ACHN (cell line): ENCODE results near the gene FAM161B.
A peak's percentile ranks its signal among the peaks of the same experiment; 100 is the strongest.
"Not testable (repeated sequence)": the region's sequence is repeated elsewhere in the genome, so short reads cannot be mapped to it uniquely, and the experiment has no call there.

Experiments used
- DNase-seq: peaks from one replicate; pipeline ENCODE4 v3.0.0-alpha.2; 2015
- in situ Hi-C: cut with HindIII; loops from 2 replicates; pipeline ENCODE4 v1.10.0; 2017; ENCODE audit warnings: low sequenced_read_pairs, low pct_ligation_motif_present, low pct_unique_long_range_greater_than_20kb

Gene FAM161B, protein sequence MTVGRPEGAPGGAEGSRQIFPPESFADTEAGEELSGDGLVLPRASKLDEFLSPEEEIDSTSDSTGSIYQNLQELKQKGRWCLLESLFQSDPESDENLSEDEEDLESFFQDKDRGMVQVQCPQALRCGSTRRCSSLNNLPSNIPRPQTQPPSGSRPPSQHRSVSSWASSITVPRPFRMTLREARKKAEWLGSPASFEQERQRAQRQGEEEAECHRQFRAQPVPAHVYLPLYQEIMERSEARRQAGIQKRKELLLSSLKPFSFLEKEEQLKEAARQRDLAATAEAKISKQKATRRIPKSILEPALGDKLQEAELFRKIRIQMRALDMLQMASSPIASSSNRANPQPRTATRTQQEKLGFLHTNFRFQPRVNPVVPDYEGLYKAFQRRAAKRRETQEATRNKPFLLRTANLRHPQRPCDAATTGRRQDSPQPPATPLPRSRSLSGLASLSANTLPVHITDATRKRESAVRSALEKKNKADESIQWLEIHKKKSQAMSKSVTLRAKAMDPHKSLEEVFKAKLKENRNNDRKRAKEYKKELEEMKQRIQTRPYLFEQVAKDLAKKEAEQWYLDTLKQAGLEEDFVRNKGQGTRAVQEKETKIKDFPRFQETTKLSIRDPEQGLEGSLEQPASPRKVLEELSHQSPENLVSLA

DNA sequence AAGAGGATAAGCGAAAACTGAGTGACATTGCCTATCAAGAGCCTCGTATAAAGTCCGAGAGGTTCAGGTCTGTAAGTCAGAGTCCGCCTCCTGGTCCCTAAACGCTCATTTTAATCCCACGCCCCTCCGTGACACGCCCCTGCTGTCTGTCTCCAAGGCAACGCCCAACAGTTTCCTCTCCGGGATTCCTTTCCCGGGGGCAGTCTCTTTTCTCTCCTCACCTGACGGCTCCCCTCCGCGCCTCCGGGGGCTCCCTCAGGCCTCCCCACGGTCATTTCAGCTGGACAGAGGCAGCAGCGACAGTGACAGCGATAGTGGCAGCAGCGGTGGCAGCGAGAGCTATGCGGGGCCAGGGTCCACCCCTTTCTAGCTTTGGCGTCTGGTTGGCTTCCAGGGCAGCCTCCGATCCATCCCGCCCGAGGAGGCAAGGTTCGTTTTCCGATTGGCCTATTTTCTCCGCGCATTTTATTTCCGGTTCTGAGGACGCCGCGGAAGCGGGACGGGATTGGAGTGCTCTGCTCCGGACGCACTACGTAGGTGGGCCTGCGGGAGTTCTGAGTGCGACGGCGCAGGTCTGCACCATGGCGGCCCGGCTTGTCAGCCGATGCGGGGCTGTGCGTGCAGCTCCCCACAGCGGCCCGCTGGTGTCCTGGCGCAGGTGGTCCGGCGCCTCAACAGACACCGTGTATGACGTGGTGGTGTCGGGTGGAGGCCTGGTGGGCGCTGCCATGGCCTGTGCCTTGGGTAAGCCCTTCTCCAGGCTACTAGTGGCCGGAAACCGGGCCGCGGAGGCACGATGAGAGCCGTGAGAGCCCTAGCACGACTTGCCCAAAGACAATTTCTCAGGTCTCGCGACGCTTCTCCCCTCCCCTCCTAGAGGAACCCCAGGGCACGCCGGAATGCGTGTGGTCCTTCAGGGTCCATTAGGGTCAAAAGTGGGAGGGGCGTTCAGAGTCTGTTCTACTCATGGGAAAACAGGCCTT lies at the start of gene FAM161B, which contains the start of gene COQ6:
TSS of gene FAM161B (minus strand) at position 343 of the 983 bp plus-strand sequence. CDS start at position 275, 68 bp downstream.
TSS of gene COQ6 (plus strand) at position 551 of the 983 bp plus-strand sequence. CDS start at position 582, 31 bp downstream.
- peak; percentile 96 for DNase-seq
- in situ Hi-C loops, result no loop called here

DNA sequence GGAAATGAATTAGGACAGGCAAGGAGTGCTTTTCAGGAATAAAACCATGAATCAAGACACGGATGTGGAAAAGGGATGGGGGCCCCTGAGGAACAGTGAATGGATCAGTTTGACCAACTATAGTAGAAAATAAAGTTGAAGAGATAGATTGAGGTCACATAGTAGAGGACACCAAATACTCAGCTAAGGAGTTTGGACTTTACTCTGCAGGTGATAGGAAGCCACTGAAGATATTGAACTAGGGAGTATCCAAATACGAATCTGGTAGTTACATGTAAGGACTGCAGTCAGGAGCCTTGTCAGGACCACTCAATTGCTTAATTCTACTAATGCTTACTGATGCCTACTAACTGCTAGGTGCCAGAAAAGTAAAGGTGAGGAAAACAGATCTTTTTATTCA lies 48.8 kb upstream of the FAM161B start:
- in situ Hi-C loops, result no loop called here
- no peak for DNase-seq

DNA sequence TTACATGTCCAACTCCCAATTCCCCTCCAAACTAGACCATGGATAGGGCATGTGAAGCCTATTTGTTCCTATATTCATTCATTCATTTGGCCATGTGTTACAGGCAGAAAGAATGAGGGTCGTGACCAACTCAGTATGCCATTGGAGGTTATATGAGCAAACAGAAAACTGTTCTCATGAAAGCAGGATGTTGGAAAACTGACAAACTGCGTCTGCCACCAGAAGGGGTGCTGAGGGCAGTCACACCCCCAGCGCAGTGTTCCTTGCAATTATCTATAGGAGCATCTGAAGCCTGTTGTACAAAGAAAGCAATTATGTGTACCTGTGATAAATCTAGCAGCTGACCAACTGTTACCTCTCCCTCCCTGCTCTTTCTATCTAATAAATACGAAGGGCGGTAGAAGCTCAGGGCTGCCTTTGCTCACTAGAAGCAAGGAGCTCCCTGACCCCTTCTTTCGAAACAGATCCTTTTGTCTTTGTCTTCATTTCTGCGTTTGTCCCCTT lies 48.1 kb upstream of the FAM161B start:
- in situ Hi-C loops, result no loop called here
- DNase-seq, result no peak

DNA sequence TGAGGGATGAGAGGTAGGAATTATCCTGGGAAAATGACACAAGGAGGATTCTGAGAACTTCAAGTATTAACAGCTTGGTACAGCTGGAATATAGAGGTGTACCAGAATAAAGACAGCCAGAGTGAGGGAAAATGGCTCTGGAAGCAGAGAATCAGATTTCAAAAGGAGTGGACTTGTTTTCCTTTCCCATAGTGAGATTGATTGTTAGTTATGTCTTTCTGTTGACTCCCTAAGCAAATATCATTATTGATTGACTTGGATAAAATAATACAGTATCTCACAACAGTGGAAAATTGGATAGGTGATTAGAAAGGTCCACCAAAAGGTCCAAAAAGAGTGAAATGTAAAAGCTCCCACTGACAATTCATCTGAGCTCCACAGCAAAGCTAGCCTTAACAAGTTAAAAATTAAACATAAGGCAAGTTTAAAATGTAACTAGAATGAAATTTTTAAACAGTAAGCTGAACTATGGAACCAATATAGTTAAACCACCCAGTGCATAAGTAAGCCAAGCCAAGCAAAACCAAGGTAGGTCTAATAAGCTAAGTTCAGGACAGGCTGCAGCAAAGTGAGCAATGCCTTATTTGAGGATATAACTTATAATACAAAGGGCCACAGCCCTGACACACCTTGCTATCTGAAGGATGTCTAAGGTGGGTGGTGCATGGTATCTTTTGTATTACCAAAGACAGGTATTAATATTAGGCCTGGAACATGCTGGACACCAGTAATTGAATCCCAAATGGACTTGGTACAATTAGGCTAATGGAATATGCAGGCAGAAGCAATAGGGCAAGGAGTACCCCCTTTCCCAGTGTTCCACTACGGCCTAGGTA lies 47.4 kb upstream of the FAM161B start:
- in situ Hi-C loops, result no loop called here
- DNase-seq, result peak; percentile 40

DNA sequence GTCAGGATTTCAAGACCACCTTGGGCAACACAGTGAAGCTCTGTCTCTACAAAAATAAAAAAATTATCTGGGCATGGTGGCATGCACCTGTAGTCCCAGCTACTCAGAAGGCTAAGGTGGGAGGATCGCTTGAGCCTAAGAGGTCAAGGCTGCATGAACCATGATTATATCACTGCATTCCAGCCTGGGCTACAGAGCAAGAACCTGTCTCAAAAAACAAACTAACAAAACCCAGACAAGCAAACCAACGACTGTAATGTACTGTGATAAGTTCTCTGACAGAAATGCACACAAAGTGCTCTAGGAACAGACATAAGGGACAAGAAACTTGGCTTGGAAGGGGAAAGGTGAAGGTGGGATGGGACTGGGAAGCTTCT lies 46.8 kb upstream of the FAM161B start:
- DNase-seq, result no peak
- in situ Hi-C loops, result no loop called here

DNA sequence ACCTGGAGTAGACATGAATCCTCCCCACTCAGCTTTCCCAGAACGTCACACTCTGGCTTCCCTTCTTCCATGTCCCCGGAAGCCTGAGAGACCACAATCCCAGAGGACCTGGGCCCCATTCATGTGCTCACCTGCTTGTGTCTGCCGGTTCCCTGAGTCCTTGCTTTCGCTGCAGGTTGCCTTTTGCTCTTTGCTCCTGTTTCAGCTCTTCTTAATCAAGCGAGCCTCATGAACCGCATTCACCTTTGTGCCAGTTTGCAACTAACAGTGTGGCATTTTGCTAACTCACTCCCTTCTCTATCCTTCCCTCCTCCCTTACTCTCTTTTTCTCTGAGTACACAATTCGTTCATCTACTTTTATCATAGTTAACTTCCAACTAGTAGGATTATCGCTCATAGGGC lies 46.1 kb upstream of the FAM161B start:
- DNase-seq, result no peak
- in situ Hi-C loops, result no loop called here

DNA sequence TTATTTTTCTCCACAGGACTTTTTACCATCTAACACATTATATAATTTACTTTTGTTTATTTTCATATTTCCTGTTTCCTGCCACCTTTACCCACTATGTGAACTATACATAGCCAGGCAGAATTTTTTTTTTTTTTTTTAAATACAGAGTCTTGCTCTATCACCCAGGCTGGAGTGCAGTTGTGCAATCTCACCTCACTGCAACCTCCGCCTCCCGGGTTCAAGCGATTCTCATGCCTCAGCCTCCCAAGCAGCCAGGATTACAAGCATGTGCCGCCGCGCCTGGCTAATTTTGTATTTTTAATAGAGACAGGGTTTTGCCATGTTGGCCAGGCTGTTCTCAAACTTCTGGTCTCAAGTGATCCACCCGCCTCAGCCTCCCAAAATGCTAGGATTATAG lies 45.0 kb upstream of the FAM161B start:
- DNase-seq, in situ Hi-C loops: not testable (repeated sequence)

DNA sequence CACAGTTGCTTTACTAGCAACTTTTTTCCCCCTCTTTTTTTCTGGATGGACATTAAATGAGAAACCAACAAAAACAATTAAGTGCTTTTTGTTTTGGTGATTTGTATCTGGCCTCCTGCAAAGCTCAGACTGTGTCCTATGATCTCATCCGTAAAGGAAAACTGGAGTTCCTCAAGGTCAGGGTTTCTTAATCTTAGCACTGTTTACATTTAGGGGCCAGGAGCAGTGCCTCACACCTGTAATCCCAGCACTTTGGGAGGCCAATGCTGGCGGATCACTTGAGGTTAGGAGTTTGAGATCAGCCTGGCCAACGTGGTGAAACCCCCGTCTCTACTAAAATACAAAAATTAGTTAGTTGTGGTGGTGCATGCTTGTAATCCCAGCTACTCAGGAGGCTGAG lies 41.2 kb upstream of the FAM161B start:
- no peak for DNase-seq
- in situ Hi-C loops, result no loop called here

DNA sequence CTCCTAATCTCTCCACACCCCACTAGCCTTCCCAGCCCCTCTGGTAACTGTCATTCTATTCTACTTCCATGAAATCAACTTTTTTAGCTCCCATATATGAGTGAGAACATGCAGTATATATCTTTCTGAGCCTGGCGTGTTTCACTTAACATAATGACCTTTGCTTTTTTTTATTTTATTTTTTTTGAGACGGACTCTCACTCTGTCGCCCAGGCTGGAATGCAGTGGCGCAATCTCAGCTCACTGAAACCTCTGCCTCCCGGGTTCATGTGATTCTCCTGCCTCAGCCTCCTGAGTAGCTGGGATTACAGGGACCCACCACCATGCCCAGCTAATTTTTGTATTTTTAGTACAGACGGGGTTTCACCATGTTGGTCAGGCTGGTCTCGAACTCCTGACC lies 38.8 kb upstream of the FAM161B start:
- not testable (repeated sequence) for DNase-seq

DNA sequence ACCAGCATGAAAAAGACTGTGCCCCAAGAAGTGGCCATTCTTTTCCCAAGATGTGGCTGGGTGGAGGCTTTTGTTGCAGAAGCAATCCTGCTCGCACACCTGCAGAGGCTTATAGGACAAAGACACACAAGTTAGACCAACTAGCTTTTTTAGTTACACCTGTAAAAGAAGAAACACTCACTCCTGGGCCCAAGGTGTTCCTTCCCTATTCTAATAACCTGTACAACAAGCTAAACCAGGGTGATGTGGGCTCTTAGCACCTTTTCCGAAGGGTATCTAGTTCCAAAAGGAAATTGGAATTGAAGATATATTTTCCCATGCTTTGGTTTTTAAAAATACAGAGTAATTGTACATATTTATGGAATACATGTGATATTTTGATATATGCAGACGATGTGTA lies 38.2 kb upstream of the FAM161B start:
- in situ Hi-C loops, result no loop called here

More for the DNA sequence above, 38.8 kb upstream of the FAM161B start:
- in situ Hi-C loops, result not testable (repeated sequence)

DNA sequence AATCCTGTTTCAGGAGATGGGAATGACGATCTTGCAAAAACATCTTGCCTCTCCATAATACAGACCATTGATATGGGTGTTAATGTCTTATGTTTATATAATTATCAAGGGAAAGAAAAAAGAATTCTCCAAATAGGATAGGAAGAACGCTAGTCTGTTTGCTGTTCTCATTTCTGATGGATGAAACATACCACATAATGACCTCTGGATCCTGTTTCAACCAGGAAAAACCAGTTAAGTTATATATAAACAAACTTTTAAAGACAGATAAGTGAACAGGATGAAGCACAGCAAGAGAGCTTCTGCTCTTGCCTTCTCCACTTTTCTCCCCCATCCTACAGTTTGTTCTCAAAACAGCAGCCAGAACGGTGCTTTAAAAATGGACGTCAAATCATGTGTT lies 28.0 kb upstream of the FAM161B start:
- no peak for DNase-seq
- in situ Hi-C loops, result no loop called here

More for the DNA sequence above, 38.2 kb upstream of the FAM161B start:
- no peak for DNase-seq

DNA sequence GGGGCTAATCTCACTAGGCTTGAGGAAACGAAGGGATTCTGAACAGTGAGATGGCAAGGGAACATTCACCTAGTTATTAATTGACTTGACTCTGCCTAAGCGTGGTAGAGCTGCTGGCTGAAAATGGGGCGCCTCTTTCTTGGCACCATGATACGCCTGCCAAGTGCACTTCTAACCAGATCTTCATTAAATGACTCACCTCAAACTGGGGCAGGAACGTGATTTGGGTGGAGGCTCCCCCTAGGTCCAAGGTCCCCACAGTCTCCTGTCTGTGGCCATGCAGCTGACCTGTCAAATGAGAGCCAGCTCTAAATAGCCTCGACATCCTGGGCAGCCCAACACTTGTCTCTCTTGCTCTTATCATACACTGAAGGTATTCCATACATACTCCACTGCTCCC lies 26.2 kb upstream of the FAM161B start:
- in situ Hi-C loops, result no loop called here
- peak; percentile 5 for DNase-seq

DNA sequence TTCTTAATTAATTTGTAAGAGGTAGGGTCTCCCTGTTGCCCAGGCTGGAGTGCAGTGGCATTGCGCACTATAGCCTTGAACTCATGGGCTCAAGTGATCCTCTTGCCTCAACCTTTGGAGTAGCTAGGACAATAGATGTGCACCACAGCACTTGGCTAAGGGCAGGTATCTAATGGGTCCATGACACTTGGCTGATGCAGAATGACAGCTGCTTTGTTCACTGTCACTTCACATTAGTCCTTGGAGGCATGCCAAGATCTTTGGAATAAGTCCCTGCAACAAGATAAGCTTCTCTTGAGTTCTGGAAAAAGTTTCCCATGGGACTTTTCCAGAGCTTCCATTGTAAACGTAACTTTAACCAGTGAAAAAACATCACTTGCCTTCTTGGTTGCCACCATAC lies 23.6 kb upstream of the FAM161B start:
- no peak for DNase-seq
- in situ Hi-C loops, result no loop called here

DNA sequence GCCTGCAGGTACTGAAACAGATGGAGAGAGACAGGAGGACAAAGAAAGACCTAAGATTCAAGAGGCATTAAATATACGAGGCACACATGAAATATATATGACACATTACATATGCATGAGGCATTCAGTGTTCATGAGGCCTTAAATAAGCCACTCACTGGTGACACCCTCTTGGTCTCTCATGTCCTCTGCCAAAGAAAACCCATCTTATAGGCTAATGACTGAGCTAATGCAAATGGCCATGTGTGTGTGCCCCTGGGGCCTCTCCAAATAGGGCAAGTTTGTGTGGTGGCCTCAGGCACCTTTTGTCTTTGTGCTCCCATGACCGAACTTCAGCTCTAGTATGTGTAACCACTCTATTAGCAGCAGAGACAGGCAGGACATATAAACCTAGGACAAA lies 19.0 kb upstream of the FAM161B start:
- no peak for DNase-seq
- in situ Hi-C loops, result no loop called here

DNA sequence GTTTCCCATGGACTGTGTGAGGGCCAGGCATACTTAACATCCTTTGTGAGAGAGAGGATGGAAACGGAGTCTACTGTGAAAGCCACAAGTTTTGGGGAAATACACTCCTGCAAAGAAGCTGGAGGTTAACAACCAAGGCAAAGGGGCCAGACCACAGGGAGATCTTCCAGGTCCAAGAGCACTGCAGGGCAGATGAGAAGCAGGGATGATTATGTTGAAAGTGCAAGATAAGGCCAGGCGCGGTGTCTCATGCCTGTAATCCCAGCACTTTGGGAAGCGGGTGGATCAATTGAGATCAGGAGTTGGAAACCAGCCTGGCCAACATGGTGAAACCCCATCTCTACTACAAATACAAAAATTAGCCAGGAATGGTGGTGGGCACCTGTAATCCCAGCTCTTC lies 15.3 kb upstream of the FAM161B start:
- in situ Hi-C loops, result no loop called here
- DNase-seq, result no peak

DNA sequence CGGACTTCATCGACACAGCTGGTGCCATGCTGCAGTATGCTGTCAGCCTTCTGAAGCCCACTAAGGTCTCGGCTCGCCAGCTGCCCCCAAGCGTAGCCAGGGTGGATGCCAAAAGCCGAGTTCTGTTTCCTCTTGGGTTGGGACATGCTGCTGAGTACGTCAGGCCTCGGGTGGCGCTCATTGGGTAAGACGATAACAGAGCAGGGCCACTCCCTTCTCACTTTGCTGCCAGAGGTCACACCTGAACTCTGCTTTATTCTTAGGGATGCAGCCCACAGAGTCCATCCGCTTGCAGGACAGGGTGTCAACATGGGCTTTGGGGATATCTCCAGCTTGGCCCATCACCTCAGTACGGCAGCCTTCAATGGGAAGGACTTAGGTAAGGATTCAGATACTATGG lies 11.3 kb upstream of the FAM161B start:
- in situ Hi-C loops, result no loop called here
- DNase-seq, result no peak

DNA sequence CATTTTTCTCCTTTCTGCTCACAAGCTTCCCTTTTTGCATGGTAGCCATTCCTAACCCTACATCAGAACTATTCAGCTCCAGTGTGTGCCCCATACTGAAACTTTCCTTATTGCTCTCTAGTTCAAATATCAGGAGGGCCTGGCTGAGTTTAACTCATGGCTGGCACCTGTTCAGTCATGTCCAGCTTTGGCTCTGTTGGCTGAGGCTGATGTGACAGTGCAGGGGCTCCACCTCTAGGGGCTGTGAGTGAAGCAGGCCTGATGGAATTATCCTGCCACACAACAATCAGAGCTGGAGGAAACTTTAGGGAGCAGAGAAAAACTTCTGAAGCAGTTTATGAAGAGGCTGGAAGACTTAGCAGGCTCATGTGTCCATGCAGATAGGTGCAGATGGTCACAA lies 8.7 kb upstream of the FAM161B start:
- in situ Hi-C loops, result no loop called here
- no peak for DNase-seq

DNA sequence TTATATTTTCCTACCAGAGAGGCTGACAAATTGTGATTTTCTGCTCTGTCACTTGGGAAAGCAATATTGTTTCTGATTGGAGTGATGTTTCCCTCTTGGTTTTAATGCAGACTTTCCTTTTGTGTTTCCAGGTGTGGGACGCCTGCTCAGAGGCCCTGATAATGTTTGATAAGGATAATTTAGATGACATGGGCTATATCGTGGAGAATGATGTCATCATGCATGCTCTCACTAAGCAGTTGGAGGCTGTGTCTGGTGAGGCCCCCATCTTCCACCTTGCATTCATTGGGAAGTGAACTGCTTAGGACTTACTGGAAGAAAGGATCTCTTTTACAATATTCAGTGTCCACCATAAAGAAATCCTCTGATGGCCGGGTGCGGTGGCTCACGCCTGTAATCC lies 5.8 kb upstream of the FAM161B start:
- no peak for DNase-seq
- in situ Hi-C loops, result no loop called here
